Mucosa of descending colon (tissue), 3 donors: ENCODE measurements around the gene BBOX1. TPM values are rescaled to one million over a fixed set of nuclear protein-coding genes. Genes with fewer than 3 reads are reported as not detected.

Source experiments
- ATAC-seq: fragments of 200-7000 bp; cut with Tn5 transposase; one replicate; pipeline ENCODE4 v1.9.1; 2020; ENCODE audit warnings: mild to moderate bottlenecking, moderate library complexity
- DNase-seq, 3 donors: peaks; one replicate each; pipeline ENCODE4 v3.0.0-alpha.2; 2020
- H3K36me3 ChIP-seq: fragments of 200-600 bp; one replicate; pipeline ENCODE4 v1.8.0; 2021; ENCODE audit warnings: low read depth, mild to moderate bottlenecking
- H3K4me1 ChIP-seq: fragments of 200-600 bp; one replicate; pipeline ENCODE4 v1.8.0; 2021; ENCODE audit warnings: low read depth, mild to moderate bottlenecking
- H3K4me3 ChIP-seq: fragments of 200-600 bp; one replicate; pipeline ENCODE4 v1.8.0; 2021; ENCODE audit warnings: mild to moderate bottlenecking
- H3K9me3 ChIP-seq: fragments of 200-600 bp; one replicate; pipeline ENCODE4 v1.8.0; 2021; ENCODE audit warnings: mild to moderate bottlenecking
- CTCF ChIP-seq: fragments of 200-600 bp; IDR thresholded peaks from one replicate; pipeline ENCODE4 v1.8.0; 2022; ENCODE audit warnings: antibody characterized with exemption, mild to moderate bottlenecking
- intact Hi-C, 2 donors: fragments of 100-400 bp; cut with DNase I in 1 of 2; cut with micrococcal nuclease in 1 of 2; formaldehyde crosslinking; loops; one replicate each; pipeline versions ENCODE4 v1.11.0 to v1.11.1; 2022; cut with DNase I, micrococcal nuclease
- long read RNA-seq, 2 donors: library from polyadenylated mRNA; unstranded; transcript quantifications; one replicate each; pipeline ENCODE4 v2.0.0, GENCODE V29; 2019 to 2021
- total RNA-seq, 3 donors: library from RNA; stranded (reverse); fragmentation: NEBNext Ultra II Directional in 2 of 3; extraction: Animal tissue kit (Norgen Biotek cat#: 25700) in 2 of 3; gene quantifications; one replicate each; pipeline versions ENCODE4 v1.2.1 to v1.2.4, GENCODE V29; 2021 to 2023
- donor health status: DM: no; HTN: no; CAD: no; lungs with moderate emphysema.
- donor health status: DM: no; HTN: no; CAD: no.
- donor health status: DM: no; HTN: yes; CAD: no.

BBOX1 gene
- not detected for total RNA-seq
- long read RNA-seq, donor 1 = 0 reads
- long read RNA-seq, donor 2 = 0 reads

- Histone ChIP-seq H3K9me3 (peaks cover 4% of the 10 kb centered on the region), H3K4me1 (no peaks in the 10 kb centered on the region), H3K36me3 (no peaks in the 10 kb centered on the region), H3K4me3 (no peak within 1 kb of the TSS)
- TF ChIP-seq CTCF = no peak
- peak in 1 of 3 donors; percentile 19 for DNase-seq
- no peak for ATAC-seq
- intact Hi-C loops = no loop called here
Observed at GRCh38 chr11:27040302-27041115, at the start of gene BBOX1. Gene BBOX1, plus strand, starts transcription at chr11:27040815. Its CDS starts 14,616 bp downstream, at chr11:27055431.

GRCh38 chr11:26992031-26992541 lies 48.5 kb upstream of the BBOX1 start:
- intact Hi-C loops = no loop called here
- peak; percentile 28 for ATAC-seq
- no peak for TF ChIP-seq CTCF

GRCh38 chr11:26993965-26994457 lies 46.6 kb upstream of the BBOX1 start, which contains the start of gene FIBIN:
Gene FIBIN, plus strand, starts transcription at chr11:26994112. Its CDS starts 415 bp downstream, at chr11:26994527.
- Histone ChIP-seq H3K9me3 (no peaks in the 10 kb centered on the region), H3K4me1 (no peaks in the 10 kb centered on the region)

More at GRCh38 chr11:26992031-26992541, 48.5 kb upstream of the BBOX1 start:
- no peak overlapping the region for H3K4me3 ChIP-seq
- no peak for DNase-seq
- H3K4me1 ChIP-seq = no peaks in the 10 kb centered on the region
- no peaks in the 10 kb centered on the region for H3K36me3 ChIP-seq
- H3K9me3 ChIP-seq = no peaks in the 10 kb centered on the region

GRCh38 chr11:26994631-26995095 lies 46.0 kb upstream of the BBOX1 start:
- Histone ChIP-seq H3K4me3 (no peak overlapping the region), H3K36me3 (no peaks in the 10 kb centered on the region), H3K9me3 (no peaks in the 10 kb centered on the region), H3K4me1 (no peaks in the 10 kb centered on the region)
- no peak for TF ChIP-seq CTCF
- ATAC-seq (no peak), DNase-seq (peak in 2 of 3 donors; percentile 21 to 39)
- intact Hi-C loops = no loop called here

More at GRCh38 chr11:26993965-26994457, 46.6 kb upstream of the BBOX1 start, which contains the start of gene FIBIN:
- intact Hi-C loops = no loop called here
- DNase-seq (peak in 2 of 3 donors; percentile 25 to 52), ATAC-seq (peak; percentile 31)
- no peak for TF ChIP-seq CTCF
- Histone ChIP-seq H3K36me3 (no peaks in the 10 kb centered on the region), H3K4me3 (no peak within 1 kb of the TSS)

- no peak for ATAC-seq
- Histone ChIP-seq H3K4me1 (no peaks in the 10 kb centered on the region), H3K9me3 (no peaks in the 10 kb centered on the region), H3K36me3 (no peaks in the 10 kb centered on the region), H3K4me3 (no peak overlapping the region)
- no peak for DNase-seq
- intact Hi-C loops = no loop called here
- TF ChIP-seq CTCF = no peak
Observed at GRCh38 chr11:26995701-26996460, 44.7 kb upstream of the BBOX1 start.
